GM12878 (cell line): ENCODE results near the gene PKLR. TPM values are rescaled to one million over a fixed set of nuclear protein-coding genes. Genes with fewer than 3 reads are reported as not detected.

Experiments
- ASH2L ChIP-seq: fragments of 300-600, 200-600 bp; sonication (generic); IDR thresholded peaks from 2 replicates; pipeline ENCODE4 v1.6.1; 2017; ENCODE audit warnings: low read depth, mild to moderate bottlenecking, borderline replicate concordance
- PRDM15 ChIP-seq: fragments of 450-650 bp; formaldehyde crosslinking; IDR thresholded peaks from 2 replicates; pipeline ENCODE4 v1.4.0; 2020; ENCODE audit warnings: mild to moderate bottlenecking, moderate library complexity
- SIN3A ChIP-seq: IDR thresholded peaks from 2 replicates; pipeline ENCODE4 v1.6.1; 2012; ENCODE audit warnings: low read depth, low read length, improper control_type of control experiment
- TCF7 ChIP-seq: IDR thresholded peaks from 2 replicates; pipeline ENCODE4 v1.6.1; 2014; ENCODE audit warnings: antibody characterized with exemption, borderline replicate concordance
- polyA plus RNA-seq, 11 experiments: library from polyadenylated mRNA; depleted of rRNA in 4 of 11; unstranded in 6 of 11; stranded (reverse) in 5 of 11; fragments of >200 nt; fragmentation: Nextera tagmentation in 4 of 11; fragmentation: Illumina TruSeq in 1 of 11; extraction: Ambion mirVana in 4 of 11; extraction: Trizol in 1 of 11; gene quantifications; 1 replicate in 1 of 11; 2 replicates in 10 of 11; pipeline versions ENCODE4 v1.2.1 to v1.2.3, GENCODE V29; 2011 to 2016; ENCODE audit warnings: inconsistent platforms in 2 of 11, missing spikeins in 2 of 11, low read depth in 1 of 11
- total RNA-seq, 4 experiments: library from RNA; depleted of rRNA in 3 of 4; stranded (reverse); fragments of >200 nt in 3 of 4; fragmentation: Illumina TruSeq in 1 of 4; extraction: Trizol in 1 of 4; gene quantifications; 2 replicates each; pipeline versions ENCODE4 v1.2.1 to v1.2.3, GENCODE V29; 2013 to 2021
- TF ChIP-seq, protein P1 (sequence below): fragments of 150-350 bp; IDR thresholded peaks from 2 replicates; pipeline ENCODE4 v1.6.1; 2014; ENCODE audit warnings: mild to moderate bottlenecking, low read depth, low read length

PKLR gene
- total and polyA plus RNA-seq, 10 of the 15 experiments (the other 5 are each of a cell fraction or from before 2014, with no cell fraction given) = 0.04 to 0.15 (median 0.08) TPM; not detected in 7

- no peak for TF ChIP-seq TCF7
- TF ChIP-seq, protein P1, sequence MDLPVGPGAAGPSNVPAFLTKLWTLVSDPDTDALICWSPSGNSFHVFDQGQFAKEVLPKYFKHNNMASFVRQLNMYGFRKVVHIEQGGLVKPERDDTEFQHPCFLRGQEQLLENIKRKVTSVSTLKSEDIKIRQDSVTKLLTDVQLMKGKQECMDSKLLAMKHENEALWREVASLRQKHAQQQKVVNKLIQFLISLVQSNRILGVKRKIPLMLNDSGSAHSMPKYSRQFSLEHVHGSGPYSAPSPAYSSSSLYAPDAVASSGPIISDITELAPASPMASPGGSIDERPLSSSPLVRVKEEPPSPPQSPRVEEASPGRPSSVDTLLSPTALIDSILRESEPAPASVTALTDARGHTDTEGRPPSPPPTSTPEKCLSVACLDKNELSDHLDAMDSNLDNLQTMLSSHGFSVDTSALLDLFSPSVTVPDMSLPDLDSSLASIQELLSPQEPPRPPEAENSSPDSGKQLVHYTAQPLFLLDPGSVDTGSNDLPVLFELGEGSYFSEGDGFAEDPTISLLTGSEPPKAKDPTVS = no peak
- TF ChIP-seq SIN3A = no peak
- TF ChIP-seq ASH2L = no peak
- TF ChIP-seq PRDM15 (CRISPR knock-in tag) = no peak
Measured at GRCh38 chr1:155242805-155243358, 58.4 kb downstream of the PKLR start (continued).
